Ovary (tissue), 9 donors: Measurements from ENCODE around the gene MICA. TPM values are rescaled to one million over a fixed set of nuclear protein-coding genes. Genes with fewer than 3 reads are reported as not detected.
"Not testable (repeated sequence)": the region's sequence is repeated elsewhere in the genome, so short reads cannot be mapped to it uniquely, and the experiment has no call there.

Experiments used
- DNase-seq, 5 donors: peaks; one replicate each; pipeline ENCODE4 v3.0.0-alpha.2; 2019 to 2020
- H3K27ac ChIP-seq, 2 donors: fragments of 200-600 bp; one replicate each; pipeline versions ENCODE4 v1.5.1 to v1.8.0; 2019 to 2022
- H3K27me3 ChIP-seq: fragments of 200-600 bp; one replicate; pipeline ENCODE4 v1.8.0; 2022
- H3K36me3 ChIP-seq: fragments of 200-600 bp; sonication (generic); one replicate; pipeline ENCODE4 v1.5.1; 2019
- H3K4me1 ChIP-seq: one replicate; pipeline ENCODE4 v1.8.1; 2013; ENCODE audit warnings: mild to moderate bottlenecking, moderate library complexity; ENCODE audit not compliant: insufficient read depth
- H3K4me3 ChIP-seq: fragments of 200-600 bp; sonication (generic); one replicate; pipeline ENCODE4 v1.5.1; 2017
- H3K9me3 ChIP-seq, 2 donors: fragments of 200-600 bp in 1 of 2; sonication (generic) in 1 of 2; one replicate each; pipeline versions ENCODE4 v1.5.1 to v1.8.1; 2013 to 2019; ENCODE audit warnings: mild to moderate bottlenecking in 1 of 2, moderate library complexity in 1 of 2
- CTCF ChIP-seq, 3 donors: fragments of 450-650 bp in 2 of 3; fragments of 200-600 bp in 1 of 3; IDR thresholded peaks; one replicate each; pipeline versions ENCODE4 v1.5.1 to v1.8.0; 2016 to 2022; ENCODE audit warnings: antibody characterized with exemption in 3 of 3, mild to moderate bottlenecking in 1 of 3
- EP300 ChIP-seq: sonication (generic); formaldehyde crosslinking; IDR thresholded peaks from one replicate; pipeline ENCODE4 v1.6.1; 2017; ENCODE audit warnings: antibody characterized with exemption
- POLR2A ChIP-seq: fragments of 450-650 bp; IDR thresholded peaks from one replicate; pipeline ENCODE4 v1.6.1; 2017; ENCODE audit warnings: antibody characterized with exemption, mild to moderate bottlenecking, moderate library complexity
- WGBS, 3 donors: extraction: QIAGEN DNeasy Blood & Tissue Kit in 1 of 3; methylation state at CpG; one replicate each; pipeline versions ENCODE4 v1.1.5 to v1.1.7; 2013 to 2017; 5-methylcytosine and 5-hydroxymethylcytosine counted together
- intact Hi-C, 4 donors: fragments of 100-400 bp; cut with DNase I; formaldehyde crosslinking; loops; one replicate each; pipeline versions ENCODE4 v1.11.0 to v1.15.1; 2022 to 2023
- polyA plus RNA-seq, 2 donors: library from polyadenylated mRNA; stranded (reverse); fragments of 200-250 nt in 1 of 2; fragments of 350-450 nt in 1 of 2; fragmentation: Illumina TruSeq in 1 of 2; extraction: RNeasy Lipid Tissue Mini Kit (QIAGEN cat#74804) in 1 of 2; gene quantifications; one replicate each; pipeline ENCODE4 v1.2.3, GENCODE V29; 2013 to 2014
- total RNA-seq, 7 donors: library from RNA; depleted of rRNA in 2 of 7; stranded (reverse); fragments of >200 nt in 2 of 7; fragmentation: NEBNext Ultra II Directional in 3 of 7; extraction: Animal tissue kit (Norgen Biotek cat#: 25700) in 3 of 7; gene quantifications; one replicate each; pipeline versions ENCODE4 v1.1.0 to v1.2.4, GENCODE V29; 2016 to 2023
- donor health status: DM: no; HTN: no; CAD: no; lungs with moderate emphysema.
- donor health status: DM: no; HTN: no; CAD: no.
- donor health status: Bipolar disorder and iron deficiency.
- donor health status: DM: yes; HTN: yes; CAD: no.
- donor health status: DM: no; HTN: no; CAD: no.
- donor health status: DM: yes; HTN: yes; CAD: no.

Gene MICA
- total and polyA plus RNA-seq, 9 donors, result 15.8 to 48.9 (median 27.9) TPM

GRCh38 chr6:31383149-31383548, 20.2 kb upstream of the MICA start:
- DNase-seq, result no peak
- Histone ChIP-seq H3K36me3 (no peaks in the 10 kb centered on the region), H3K4me3 (no peak overlapping the region), H3K4me1 (no peaks in the 10 kb centered on the region), H3K9me3 (no peaks in the 10 kb centered on the region), H3K27ac (no peak overlapping the region), H3K27me3 (no peaks in the 10 kb centered on the region)
- TF ChIP-seq POLR2A (no peak), CTCF (IDR thresholded peaks at IDR 0.05) (no peak), EP300 (no peak)
- intact Hi-C loops, result no loop called here
- WGBS, 3 donors, result 62 to 67% (median 67%) methylated on average over 5 of the region's 5 CpGs

- H3K9me3 ChIP-seq, result no peaks in the 10 kb centered on the region
- no peak overlapping the region for H3K27ac ChIP-seq
- intact Hi-C loops, result no loop called here
- no peak overlapping the region for H3K4me3 ChIP-seq
- H3K27me3 ChIP-seq, result no peaks in the 10 kb centered on the region
- DNase-seq, result no peak
- no peaks in the 10 kb centered on the region for H3K36me3 ChIP-seq
- 63 to 77% (median 75%) methylated on average over 2 to 3 of the region's 3 CpGs for WGBS, 3 donors
- H3K4me1 ChIP-seq, result no peaks in the 10 kb centered on the region
- TF ChIP-seq POLR2A (no peak), CTCF (IDR thresholded peaks at IDR 0.05) (no peak), EP300 (no peak)
Observed at GRCh38 chr6:31385041-31385440, 18.4 kb upstream of the MICA start.

- Histone ChIP-seq H3K27me3 (no peaks in the 10 kb centered on the region), H3K27ac (no peak overlapping the region), H3K4me1 (no peaks in the 10 kb centered on the region), H3K36me3 (no peaks in the 10 kb centered on the region), H3K4me3 (no peak overlapping the region), H3K9me3 (no peaks in the 10 kb centered on the region)
- intact Hi-C loops, result no loop called here
- TF ChIP-seq EP300, result no peak
- no peak for TF ChIP-seq CTCF (IDR thresholded peaks at IDR 0.05)
- DNase-seq, result no peak
- 56 to 77% (median 62%) methylated on average over 3 of the region's 3 CpGs for WGBS, 3 donors
Observed at GRCh38 chr6:31386099-31386498, 17.3 kb upstream of the MICA start.

GRCh38 chr6:31386977-31387376, 16.4 kb upstream of the MICA start:
- no peak for TF ChIP-seq EP300
- TF ChIP-seq CTCF (IDR thresholded peaks at IDR 0.05), result no peak
- TF ChIP-seq POLR2A, result no peak
- H3K36me3 ChIP-seq, result no peaks in the 10 kb centered on the region
- H3K27me3 ChIP-seq, result no peaks in the 10 kb centered on the region
- H3K9me3 ChIP-seq, result no peaks in the 10 kb centered on the region
- 71 to 78% (median 73%) methylated on average over 1 of the region's 1 CpG for WGBS, 3 donors
- H3K27ac ChIP-seq, result no peak overlapping the region
- no peak overlapping the region for H3K4me3 ChIP-seq
- DNase-seq, result no peak
- no peaks in the 10 kb centered on the region for H3K4me1 ChIP-seq
- intact Hi-C loops, result no loop called here

- H3K4me1 ChIP-seq, H3K4me3 ChIP-seq, DNase-seq, H3K9me3 ChIP-seq, H3K27ac ChIP-seq, H3K27me3 ChIP-seq, intact Hi-C loops, H3K36me3 ChIP-seq: not testable (repeated sequence)
- WGBS, 3 donors, result 38 to 81% (median 66%) methylated on average over 3 to 5 of the region's 13 CpGs
Observed at GRCh38 chr6:31388916-31389801, 14.2 kb upstream of the MICA start.

- H3K4me1 ChIP-seq, H3K27me3 ChIP-seq, intact Hi-C loops: not testable (repeated sequence)
Observed at GRCh38 chr6:31389802-31390132, 13.6 kb upstream of the MICA start.

More at GRCh38 chr6:31389802-31390132, 13.6 kb upstream of the MICA start:
- H3K36me3 ChIP-seq, DNase-seq, H3K9me3 ChIP-seq, H3K27ac ChIP-seq, H3K4me3 ChIP-seq: not testable (repeated sequence)
